Esophagus squamous epithelium (tissue), 5 donors: Measurements from ENCODE around the gene PLAAT4. TPM values are rescaled to one million over a fixed set of nuclear protein-coding genes. Genes with fewer than 3 reads are reported as not detected.

Experiments used
- DNase-seq: peaks from one replicate; lab custom pipeline; 2025; lab: John Stamatoyannopoulos, UW
- H3K27ac ChIP-seq, 4 donors: fragments of 200-600 bp; sonication (generic); one replicate each; pipeline ENCODE4 v1.5.1; 2016 to 2019; ENCODE audit warnings: mild to moderate bottlenecking in 1 of 4
- H3K27me3 ChIP-seq, 4 donors: fragments of 200-600 bp; sonication (generic); 1 replicate in 3 of 4; 2 replicates in 1 of 4; pipeline versions ENCODE4 v1.5.1 to v1.6.0; 2017 to 2021; ENCODE audit warnings: antibody characterized with exemption in 1 of 4
- H3K36me3 ChIP-seq, 3 donors: fragments of 200-600 bp; sonication (generic); one replicate each; pipeline ENCODE4 v1.5.1; 2016 to 2019
- H3K4me1 ChIP-seq, 3 donors: fragments of 200-600 bp; sonication (generic); one replicate each; pipeline ENCODE4 v1.5.1; 2017 to 2019
- H3K4me3 ChIP-seq, 4 donors: fragments of 200-600 bp; sonication (generic); 1 replicate in 3 of 4; 2 replicates in 1 of 4; pipeline ENCODE4 v1.5.1; 2016 to 2019; ENCODE audit warnings: mild to moderate bottlenecking in 2 of 4, moderate library complexity in 1 of 4
- H3K9me3 ChIP-seq, 3 donors: fragments of 200-600 bp; sonication (generic); one replicate each; pipeline ENCODE4 v1.5.1; 2016 to 2019
- POLR2A ChIP-seq, 4 donors: fragments of 450-650 bp; IDR thresholded peaks; one replicate each; pipeline ENCODE4 v1.6.1; 2017; ENCODE audit warnings: antibody characterized with exemption in 4 of 4, mild to moderate bottlenecking in 4 of 4, moderate library complexity in 3 of 4
- WGBS, 2 donors: methylation state at CpG; one replicate each; pipeline ENCODE4 v1.1.5; 2018; 5-methylcytosine and 5-hydroxymethylcytosine counted together
- intact Hi-C: fragments of 100-400 bp; cut with DNase I; formaldehyde crosslinking; loops from one replicate; pipeline ENCODE4 v1.15.0; 2022
- total RNA-seq, 4 donors: library from RNA; depleted of rRNA; stranded (reverse); fragments of >200 nt; gene quantifications; one replicate each; pipeline ENCODE4 v1.1.0, GENCODE V29; 2016
- TF ChIP-seq, protein P1 (sequence below), 6 experiments: fragments of 450-650 bp in 4 of 6; fragments of 200-600 bp in 2 of 6; sonication (generic) in 2 of 6; IDR thresholded peaks; one replicate each; pipeline ENCODE4 v1.5.1; 2016 to 2019; ENCODE audit warnings: antibody characterized with exemption in 6 of 6, mild to moderate bottlenecking in 4 of 6, moderate library complexity in 4 of 6
- donor health status: DM: yes; HTN: yes; CAD: no.

PLAAT4 gene
- total RNA-seq, 4 donors from 2014 or later = 3.9 to 32.6 (median 11.7) TPM

DNA sequence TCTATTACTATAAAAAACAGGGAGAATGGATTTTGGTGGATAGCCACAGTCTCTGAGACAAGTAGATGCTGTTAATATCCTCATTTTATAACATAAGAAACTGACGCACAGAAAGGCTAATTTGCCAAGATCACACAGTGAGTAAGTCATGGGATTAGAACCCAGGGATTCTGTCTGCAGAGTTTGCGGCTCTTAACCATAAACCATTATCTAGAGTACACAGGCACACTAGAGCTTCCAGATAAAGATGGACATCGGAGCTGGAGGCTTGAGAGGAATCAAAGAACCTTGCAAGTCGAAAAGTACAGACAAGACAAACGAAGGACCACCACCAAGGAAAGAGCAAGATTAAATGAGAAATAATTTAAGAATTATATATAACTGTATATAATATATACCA, 19.5 kb upstream of the PLAAT4 start:
- no peak for TF ChIP-seq POLR2A (IDR thresholded peaks at IDR 0.05)
- TF ChIP-seq, protein P1, sequence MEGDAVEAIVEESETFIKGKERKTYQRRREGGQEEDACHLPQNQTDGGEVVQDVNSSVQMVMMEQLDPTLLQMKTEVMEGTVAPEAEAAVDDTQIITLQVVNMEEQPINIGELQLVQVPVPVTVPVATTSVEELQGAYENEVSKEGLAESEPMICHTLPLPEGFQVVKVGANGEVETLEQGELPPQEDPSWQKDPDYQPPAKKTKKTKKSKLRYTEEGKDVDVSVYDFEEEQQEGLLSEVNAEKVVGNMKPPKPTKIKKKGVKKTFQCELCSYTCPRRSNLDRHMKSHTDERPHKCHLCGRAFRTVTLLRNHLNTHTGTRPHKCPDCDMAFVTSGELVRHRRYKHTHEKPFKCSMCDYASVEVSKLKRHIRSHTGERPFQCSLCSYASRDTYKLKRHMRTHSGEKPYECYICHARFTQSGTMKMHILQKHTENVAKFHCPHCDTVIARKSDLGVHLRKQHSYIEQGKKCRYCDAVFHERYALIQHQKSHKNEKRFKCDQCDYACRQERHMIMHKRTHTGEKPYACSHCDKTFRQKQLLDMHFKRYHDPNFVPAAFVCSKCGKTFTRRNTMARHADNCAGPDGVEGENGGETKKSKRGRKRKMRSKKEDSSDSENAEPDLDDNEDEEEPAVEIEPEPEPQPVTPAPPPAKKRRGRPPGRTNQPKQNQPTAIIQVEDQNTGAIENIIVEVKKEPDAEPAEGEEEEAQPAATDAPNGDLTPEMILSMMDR (IDR thresholded peaks at IDR 0.05) = no peak
- Histone ChIP-seq H3K4me1 (no peaks in the 10 kb centered on the region), H3K36me3 (no peaks in the 10 kb centered on the region), H3K9me3 (no peaks in the 10 kb centered on the region), H3K4me3 (no peak overlapping the region), H3K27ac (no peak overlapping the region), H3K27me3 (no peaks in the 10 kb centered on the region)
- no peak for DNase-seq
- WGBS, 2 donors = 92 to 97% methylated on average over 5 of the region's 5 CpGs
- intact Hi-C loops = no loop called here

DNA sequence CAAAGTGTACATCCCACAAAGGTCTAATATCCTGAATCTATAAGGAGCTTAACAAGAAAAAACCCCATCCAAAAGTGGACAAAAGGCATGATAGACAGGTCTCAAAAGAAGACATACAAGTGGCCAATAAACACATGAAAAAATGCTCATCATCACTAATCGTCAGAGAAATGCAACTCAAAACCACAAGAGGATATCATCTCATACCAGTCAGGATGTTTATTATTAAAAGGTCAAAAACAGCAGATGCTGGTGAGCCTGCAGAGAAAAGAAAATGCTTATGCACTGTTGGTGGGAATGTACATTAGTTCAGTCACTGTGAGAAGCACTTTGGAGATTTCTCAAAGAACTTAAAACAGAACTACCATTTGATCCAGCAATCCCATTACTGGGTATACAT, 18.1 kb upstream of the PLAAT4 start:
- no peak for DNase-seq
- no peak overlapping the region for H3K27ac ChIP-seq
- no peaks in the 10 kb centered on the region for H3K36me3 ChIP-seq
- H3K9me3 ChIP-seq = no peaks in the 10 kb centered on the region
- intact Hi-C loops = no loop called here
- H3K4me1 ChIP-seq = no peaks in the 10 kb centered on the region
- H3K4me3 ChIP-seq = no peak overlapping the region
- 13 to 44% methylated on average over 1 of the region's 1 CpG for WGBS, 2 donors
- no peak for TF ChIP-seq POLR2A (IDR thresholded peaks at IDR 0.05)
- TF ChIP-seq, protein P1 (IDR thresholded peaks at IDR 0.05) = no peak
- H3K27me3 ChIP-seq = no peaks in the 10 kb centered on the region

DNA sequence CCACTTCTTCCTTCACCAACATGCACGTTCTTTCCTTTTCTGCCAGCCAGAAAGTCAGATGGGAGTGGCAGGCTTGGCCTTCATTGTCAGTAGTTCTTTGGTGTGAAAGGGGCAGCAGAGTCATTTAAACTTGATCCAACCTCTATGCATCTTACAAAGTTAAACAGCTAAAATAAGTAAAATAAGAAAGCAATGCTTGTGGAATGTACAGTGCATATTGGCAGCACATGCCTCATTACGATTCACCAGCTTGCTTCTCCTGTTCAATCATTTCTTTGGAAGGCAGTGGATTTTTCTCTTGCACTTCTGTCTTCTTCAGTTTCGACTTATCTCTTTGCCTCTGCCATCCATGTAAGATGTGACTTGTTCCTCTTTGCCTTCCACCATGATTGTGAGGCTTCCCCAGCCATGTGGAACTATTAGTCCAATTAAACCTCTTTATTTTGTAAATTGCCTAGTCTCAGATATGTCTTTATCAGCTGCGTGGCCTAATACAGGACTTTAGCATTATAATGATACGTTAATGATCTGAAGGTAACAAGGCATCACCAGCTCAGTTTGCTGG, 15.9 kb upstream of the PLAAT4 start:
- 78 to 80% methylated on average over 5 of the region's 5 CpGs for WGBS, 2 donors
- TF ChIP-seq POLR2A (IDR thresholded peaks at IDR 0.05) = no peak
- TF ChIP-seq, protein P1 (IDR thresholded peaks at IDR 0.05) = no peak
- intact Hi-C loops = no loop called here

DNA sequence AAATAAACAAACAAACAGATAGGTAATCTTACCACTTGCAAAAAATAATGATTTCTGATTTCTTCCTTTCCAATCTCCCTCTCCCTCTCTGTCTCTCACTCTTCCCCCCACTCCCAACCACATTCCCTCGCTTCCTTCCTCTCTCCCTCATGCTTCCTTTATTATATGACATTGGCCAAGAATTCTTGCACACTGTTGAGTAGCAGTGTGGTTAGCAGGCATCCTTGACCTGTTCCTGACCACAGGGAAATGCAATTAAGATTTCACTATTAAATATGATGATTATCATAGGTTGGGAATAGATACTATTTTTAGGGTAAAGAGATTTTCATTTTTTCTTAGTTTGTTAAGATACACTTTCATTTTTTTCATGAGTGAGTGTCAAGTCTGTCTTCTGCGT, 14.7 kb upstream of the PLAAT4 start:
- intact Hi-C loops = no loop called here
- no peaks in the 10 kb centered on the region for H3K4me1 ChIP-seq
- no peak overlapping the region for H3K4me3 ChIP-seq
- 90 to 94% methylated on average over 2 of the region's 2 CpGs for WGBS, 2 donors
- no peaks in the 10 kb centered on the region for H3K27me3 ChIP-seq
- H3K27ac ChIP-seq = no peak overlapping the region
- H3K36me3 ChIP-seq = no peaks in the 10 kb centered on the region
- DNase-seq = no peak
- no peaks in the 10 kb centered on the region for H3K9me3 ChIP-seq
- TF ChIP-seq, protein P1 (IDR thresholded peaks at IDR 0.05) = no peak
- no peak for TF ChIP-seq POLR2A (IDR thresholded peaks at IDR 0.05)

More for the DNA sequence above, 15.9 kb upstream of the PLAAT4 start:
- H3K36me3 ChIP-seq = no peaks in the 10 kb centered on the region
- H3K27ac ChIP-seq = no peak overlapping the region
- H3K4me3 ChIP-seq = no peak overlapping the region
- H3K27me3 ChIP-seq = no peaks in the 10 kb centered on the region
- no peak for DNase-seq
- no peaks in the 10 kb centered on the region for H3K4me1 ChIP-seq
- no peaks in the 10 kb centered on the region for H3K9me3 ChIP-seq

DNA sequence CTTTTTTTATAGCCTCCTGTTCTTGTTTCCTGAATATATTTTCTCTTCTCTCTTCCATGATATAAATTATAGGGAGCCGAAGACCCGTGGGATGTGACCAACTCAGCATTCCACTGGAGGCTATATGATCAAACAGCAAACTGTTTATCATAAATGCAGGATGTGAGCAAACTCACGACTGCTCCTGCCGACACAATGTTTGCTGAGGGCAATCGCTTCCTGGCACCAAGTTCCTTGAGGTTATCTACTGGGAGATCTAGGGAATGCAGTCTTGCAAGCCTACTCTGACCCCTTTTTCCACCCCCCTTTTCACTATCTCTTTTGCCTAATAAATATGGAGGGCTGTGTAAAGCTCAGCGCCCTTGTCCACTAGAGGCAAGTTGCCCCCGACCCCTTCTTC, 13.5 kb upstream of the PLAAT4 start:
- no peak for DNase-seq
- TF ChIP-seq, protein P1 (IDR thresholded peaks at IDR 0.05) = no peak
- no peak for TF ChIP-seq POLR2A (IDR thresholded peaks at IDR 0.05)
- no peaks in the 10 kb centered on the region for H3K4me1 ChIP-seq
- no peak overlapping the region for H3K4me3 ChIP-seq
- H3K9me3 ChIP-seq = no peaks in the 10 kb centered on the region
- no peaks in the 10 kb centered on the region for H3K27me3 ChIP-seq
- no peaks in the 10 kb centered on the region for H3K36me3 ChIP-seq
- 74 to 81% methylated on average over 7 of the region's 7 CpGs for WGBS, 2 donors
- intact Hi-C loops = no loop called here
- H3K27ac ChIP-seq = no peak overlapping the region
